ENCODE data around the gene CPT1C. TPM values are rescaled to one million over a fixed set of nuclear protein-coding genes. Genes with fewer than 3 reads are reported as not detected.

CPT1C gene
- total RNA-seq, 2 experiments from 2014 or later = 0.86 to 0.95 TPM

GRCh38 chr19:49682274-49682673 lies 8.6 kb upstream of the CPT1C start:
- peaks cover 83% of the 10 kb centered on the region for H3K36me3 ChIP-seq (ENCODE audit: insufficient read depth, low read length)
- no peak overlapping the region for H3K4me3 ChIP-seq (ENCODE audit: low read depth, low read length, poor library complexity, severe bottlenecking)
- no peaks in the 10 kb centered on the region for H3K9me3 ChIP-seq (ENCODE audit: low read length)
- BruUV-seq (replicated peaks) = no TSS peak
- H3K27ac ChIP-seq (ENCODE audit: low read depth, low read length, poor library complexity, severe bottlenecking) = no peak overlapping the region
- intact Hi-C loops (cut with micrococcal nuclease; ENCODE audit: unreplicated experiment) = no loop called here
- CTCF ChIA-PET (ENCODE audit: unreplicated experiment) = no interaction called here
- POLR2A ChIA-PET = no interaction called here
- peaks cover 54% of the 10 kb centered on the region for H3K79me2 ChIP-seq (ENCODE audit: insufficient read depth, low read depth, low read length)
- H3K4me1 ChIP-seq (ENCODE audit: insufficient read depth, low read length, poor library complexity, severe bottlenecking) = peaks cover 25% of the 10 kb centered on the region
- H4K20me1 ChIP-seq (ENCODE audit: insufficient read depth, low read length) = 0 out of 2 replicates have a peak, but pooled peaks cover 10% of the 10 kb centered on the region
- no peak overlapping the region for H2AFZ ChIP-seq (ENCODE audit: low read length)
- TF ChIP-seq EZH2phosphoT487 (IDR thresholded peaks at IDR 0.05; ENCODE audit: borderline replicate concordance, low read depth, low read length) = no peak
- TF ChIP-seq CTCF (conservative IDR thresholded peaks at IDR 0.05; ENCODE audit: low read length) = no peak
- H3K9me2 ChIP-seq (ENCODE audit: insufficient read depth, low read length) = no peaks in the 10 kb centered on the region
- no peak overlapping the region for H3K4me2 ChIP-seq (ENCODE audit: low read length)
- DNase-seq (ENCODE audit: low spot score) = no peak

GRCh38 chr19:49683814-49684250 lies 7.1 kb upstream of the CPT1C start:
- intact Hi-C loops (cut with micrococcal nuclease; ENCODE audit: unreplicated experiment) = no loop called here
- no peaks in the 10 kb centered on the region for H3K9me2 ChIP-seq (ENCODE audit: insufficient read depth, low read length)
- ChIA-PET POLR2A (no interaction called here), CTCF (ENCODE audit: unreplicated experiment) (no interaction called here)
- H2AFZ ChIP-seq (ENCODE audit: low read length) = no peak overlapping the region
- peaks cover 23% of the 10 kb centered on the region for H3K4me1 ChIP-seq (ENCODE audit: insufficient read depth, low read length, poor library complexity, severe bottlenecking)
- TF ChIP-seq EZH2phosphoT487 (IDR thresholded peaks at IDR 0.05; ENCODE audit: borderline replicate concordance, low read depth, low read length) = no peak
- TF ChIP-seq CTCF (conservative IDR thresholded peaks at IDR 0.05; ENCODE audit: low read length) = no peak
- H3K9me3 ChIP-seq (ENCODE audit: low read length) = no peaks in the 10 kb centered on the region
- peaks cover 38% of the 10 kb centered on the region for H3K79me2 ChIP-seq (ENCODE audit: insufficient read depth, low read depth, low read length)
- no TSS peak for BruUV-seq (replicated peaks)
- no peak for DNase-seq (ENCODE audit: low spot score)
- no peak overlapping the region for H3K4me2 ChIP-seq (ENCODE audit: low read length)
- 0 out of 2 replicates have a peak, but pooled peaks cover 10% of the 10 kb centered on the region for H4K20me1 ChIP-seq (ENCODE audit: insufficient read depth, low read length)
- H3K4me3 ChIP-seq (ENCODE audit: low read depth, low read length, poor library complexity, severe bottlenecking) = no peak overlapping the region
- H3K27ac ChIP-seq (ENCODE audit: low read depth, low read length, poor library complexity, severe bottlenecking) = no peak overlapping the region
- peaks cover 95% of the 10 kb centered on the region for H3K36me3 ChIP-seq (ENCODE audit: insufficient read depth, low read length)

GRCh38 chr19:49684251-49684982 lies 6.5 kb upstream of the CPT1C start:
- Histone ChIP-seq H3K4me2 (ENCODE audit: low read length) (no peak overlapping the region), H3K4me3 (ENCODE audit: low read depth, low read length, poor library complexity, severe bottlenecking) (no peak overlapping the region), H3K9me2 (ENCODE audit: insufficient read depth, low read length) (no peaks in the 10 kb centered on the region), H3K9me3 (ENCODE audit: low read length) (no peaks in the 10 kb centered on the region), H3K36me3 (ENCODE audit: insufficient read depth, low read length) (peaks cover 97% of the 10 kb centered on the region), H4K20me1 (ENCODE audit: insufficient read depth, low read length) (0 out of 2 replicates have a peak, but pooled peaks cover 6% of the 10 kb centered on the region), H3K79me2 (ENCODE audit: insufficient read depth, low read depth, low read length) (peaks cover 32% of the 10 kb centered on the region), H3K4me1 (ENCODE audit: insufficient read depth, low read length, poor library complexity, severe bottlenecking) (peaks cover 18% of the 10 kb centered on the region), H2AFZ (ENCODE audit: low read length) (no peak overlapping the region), H3K27ac (ENCODE audit: low read depth, low read length, poor library complexity, severe bottlenecking) (no peak overlapping the region)
- intact Hi-C loops (cut with micrococcal nuclease; ENCODE audit: unreplicated experiment) = no loop called here
- no TSS peak for BruUV-seq (replicated peaks)
- DNase-seq (ENCODE audit: low spot score) = no peak
- CTCF ChIA-PET (ENCODE audit: unreplicated experiment) = no interaction called here
- peak; percentile 71 for TF ChIP-seq CTCF (conservative IDR thresholded peaks at IDR 0.05; ENCODE audit: low read length)
- no peak for TF ChIP-seq EZH2phosphoT487 (IDR thresholded peaks at IDR 0.05; ENCODE audit: borderline replicate concordance, low read depth, low read length)
- POLR2A ChIA-PET = no interaction called here

Measured in OCI-LY7 (cell line).